Trophoblast cell (in vitro differentiated cells and primary cell): Measurements from ENCODE around the gene CORO2B.

Experiments used
- DNase-seq, 2 donors: peaks; one replicate each; pipeline ENCODE4 v3.0.0-alpha.2; 2016
- H2AFZ ChIP-seq: 2 replicates; pipeline ENCODE4 v1.6.1; 2013; ENCODE audit warnings: low read length, moderate library complexity, mild to moderate bottlenecking; ENCODE audit not compliant: insufficient read depth, poor library complexity
- H2AK5ac ChIP-seq: 2 replicates; pipeline ENCODE4 v1.6.1; 2013; ENCODE audit warnings: mild to moderate bottlenecking, low read length
- H2BK120ac ChIP-seq: 2 replicates; pipeline ENCODE4 v1.6.1; 2013; ENCODE audit warnings: low read length, mild to moderate bottlenecking, moderate library complexity; ENCODE audit not compliant: insufficient read depth, poor library complexity
- H2BK12ac ChIP-seq: 2 replicates; pipeline ENCODE4 v1.6.1; 2013; ENCODE audit warnings: mild to moderate bottlenecking, low read length, moderate library complexity
- H2BK5ac ChIP-seq: 2 replicates; pipeline ENCODE4 v1.6.1; 2013; ENCODE audit warnings: low read length, low read depth, moderate library complexity, mild to moderate bottlenecking; ENCODE audit not compliant: poor library complexity
- H3K14ac ChIP-seq: 2 replicates; pipeline ENCODE4 v1.6.1; 2013; ENCODE audit warnings: mild to moderate bottlenecking, low read length
- H3K18ac ChIP-seq: 2 replicates; pipeline ENCODE4 v1.6.1; 2013; ENCODE audit warnings: mild to moderate bottlenecking, low read length
- H3K23ac ChIP-seq: 2 replicates; pipeline ENCODE4 v1.6.1; 2013; ENCODE audit warnings: low read length
- H3K27ac ChIP-seq: 2 replicates; pipeline ENCODE4 v1.5.1; 2013; ENCODE audit warnings: low read depth, mild to moderate bottlenecking, inconsistent platforms, low read length, moderate library complexity
- H3K27me3 ChIP-seq: 2 replicates; pipeline ENCODE4 v1.6.1; 2013; ENCODE audit warnings: inconsistent platforms, mild to moderate bottlenecking, low read length, moderate library complexity; ENCODE audit not compliant: insufficient read depth
- H3K36me3 ChIP-seq, 2 experiments: 1 replicate in 1 of 2; 2 replicates in 1 of 2; pipeline ENCODE4 v1.6.1; 2013; ENCODE audit warnings: low read length in 2 of 2, mild to moderate bottlenecking in 2 of 2, moderate library complexity in 1 of 2; ENCODE audit not compliant: insufficient read depth in 2 of 2, control insufficient read depth in 1 of 2
- H3K4ac ChIP-seq: 2 replicates; pipeline ENCODE4 v1.6.1; 2013; ENCODE audit warnings: low read depth, mild to moderate bottlenecking, low read length, moderate library complexity
- H3K4me1 ChIP-seq, 2 experiments: 1 replicate in 1 of 2; 2 replicates in 1 of 2; pipeline ENCODE4 v1.6.1; 2013; ENCODE audit warnings: low read length in 2 of 2, mild to moderate bottlenecking in 2 of 2, moderate library complexity in 1 of 2; ENCODE audit not compliant: insufficient read depth in 2 of 2, control insufficient read depth in 1 of 2
- H3K4me2 ChIP-seq: 2 replicates; pipeline ENCODE4 v1.6.1; 2013; ENCODE audit warnings: inconsistent platforms, mild to moderate bottlenecking, low read length, moderate library complexity
- H3K4me3 ChIP-seq: 2 replicates; pipeline ENCODE4 v1.5.1; 2013; ENCODE audit warnings: mild to moderate bottlenecking, low read depth, low read length, inconsistent platforms
- H3K79me1 ChIP-seq: one replicate; pipeline ENCODE4 v1.6.1; 2013; ENCODE audit warnings: low read length
- H3K79me2 ChIP-seq: 2 replicates; pipeline ENCODE4 v1.6.1; 2013; ENCODE audit warnings: low read length, mild to moderate bottlenecking; ENCODE audit not compliant: control insufficient read depth, insufficient read depth, poor library complexity
- H3K9ac ChIP-seq: 2 replicates; pipeline ENCODE4 v1.6.1; 2013; ENCODE audit warnings: mild to moderate bottlenecking, low read length
- H3K9me3 ChIP-seq: 2 replicates; pipeline ENCODE4 v1.6.1; 2013; ENCODE audit warnings: low read depth, mild to moderate bottlenecking, control low read depth, inconsistent platforms, low read length; ENCODE audit not compliant: insufficient read depth
- H4K12ac ChIP-seq: 2 replicates; pipeline ENCODE4 v1.6.1; 2013; ENCODE audit warnings: low read depth, mild to moderate bottlenecking, low read length, moderate library complexity
- H4K8ac ChIP-seq: 2 replicates; pipeline ENCODE4 v1.6.1; 2013; ENCODE audit warnings: low read depth, mild to moderate bottlenecking, low read length, moderate library complexity
- H4K91ac ChIP-seq: one replicate; pipeline ENCODE4 v1.6.1; 2013; ENCODE audit warnings: low read depth, mild to moderate bottlenecking, low read length, moderate library complexity
- WGBS: extraction: QIAGEN DNeasy Blood & Tissue Kit; methylation state at CpG from one replicate; pipeline ENCODE4 v1.1.7; 2013; ENCODE audit warnings: missing lambda C conversion rate; ENCODE audit not compliant: insufficient read length, insufficient coverage; ENCODE audit errors: extremely low coverage; 5-methylcytosine and 5-hydroxymethylcytosine counted together

The CORO2B gene

GRCh38 chr15:68583321-68583720 is 4.5 kb downstream of the CORO2B start:
- H3K36me3 ChIP-seq, result no peaks in the 10 kb centered on the region
- no peak overlapping the region for H4K91ac ChIP-seq
- DNase-seq, result no peak
- no peak overlapping the region for H3K23ac ChIP-seq
- no peak overlapping the region for H3K4me3 ChIP-seq
- H4K12ac ChIP-seq, result no peak overlapping the region
- no peak overlapping the region for H3K9ac ChIP-seq
- H3K4me1 ChIP-seq, result peaks cover 3 to 5% of the 10 kb centered on the region in 2 experiments
- no peaks in the 10 kb centered on the region for H3K9me3 ChIP-seq
- H3K27ac ChIP-seq, result no peak overlapping the region
- no peak overlapping the region for H4K8ac ChIP-seq
- no peaks in the 10 kb centered on the region for H3K79me1 ChIP-seq
- no CpG with 5 or more reads among the region's 7 CpGs for WGBS
- no peak overlapping the region for H3K4me2 ChIP-seq
- peaks cover 20% of the 10 kb centered on the region for H3K27me3 ChIP-seq
- H2BK120ac ChIP-seq, result no peak overlapping the region
- H2BK12ac ChIP-seq, result no peak overlapping the region
- H3K4ac ChIP-seq, result no peak overlapping the region
- H2AK5ac ChIP-seq, result no peak overlapping the region
- H2AFZ ChIP-seq, result no peak overlapping the region
- no peak overlapping the region for H2BK5ac ChIP-seq
- no peak overlapping the region for H3K14ac ChIP-seq
- H3K79me2 ChIP-seq, result no peaks in the 10 kb centered on the region
- no peak overlapping the region for H3K18ac ChIP-seq

- Histone ChIP-seq H3K9me3 (no peaks in the 10 kb centered on the region), H2BK5ac (no peak overlapping the region), H3K79me2 (no peaks in the 10 kb centered on the region), H4K12ac (no peak overlapping the region), H3K27me3 (peaks cover 12% of the 10 kb centered on the region), H3K4me3 (no peak overlapping the region), H2BK120ac (no peak overlapping the region), H3K9ac (no peak overlapping the region), H3K79me1 (no peaks in the 10 kb centered on the region), H4K91ac (no peak overlapping the region), H3K14ac (no peak overlapping the region), H2AFZ (no peak overlapping the region), H2BK12ac (no peak overlapping the region), H3K4me2 (no peak overlapping the region), H3K23ac (no peak overlapping the region), H3K4ac (no peak overlapping the region), H3K4me1 (peaks cover 2 to 3% of the 10 kb centered on the region in 2 experiments), H3K18ac (no peak overlapping the region), H4K8ac (no peak overlapping the region), H3K36me3 (no peaks in the 10 kb centered on the region), H3K27ac (no peak overlapping the region), H2AK5ac (no peak overlapping the region)
- WGBS, result no CpG with 5 or more reads among the region's 12 CpGs
- DNase-seq, result no peak
Observed at GRCh38 chr15:68583936-68584755, 5.4 kb downstream of the CORO2B start.

- H4K91ac ChIP-seq, result no peak overlapping the region
- no peak overlapping the region for H3K18ac ChIP-seq
- no peak overlapping the region for H4K12ac ChIP-seq
- H3K9ac ChIP-seq, result no peak overlapping the region
- H3K23ac ChIP-seq, result no peak overlapping the region
- DNase-seq, result no peak
- H3K4me2 ChIP-seq, result no peak overlapping the region
- H3K9me3 ChIP-seq, result no peaks in the 10 kb centered on the region
- no peak overlapping the region for H3K27ac ChIP-seq
- H2BK120ac ChIP-seq, result no peak overlapping the region
- WGBS, result no CpG with 5 or more reads among the region's 13 CpGs
- H3K27me3 ChIP-seq, result peaks cover 4% of the 10 kb centered on the region
- no peaks in the 10 kb centered on the region for H3K79me2 ChIP-seq
- H2AFZ ChIP-seq, result no peak overlapping the region
- no peak overlapping the region for H3K4me3 ChIP-seq
- no peak overlapping the region for H3K4ac ChIP-seq
- H3K14ac ChIP-seq, result no peak overlapping the region
- no peak overlapping the region for H4K8ac ChIP-seq
- no peak overlapping the region for H2BK12ac ChIP-seq
- peaks cover 0 to 2% of the 10 kb centered on the region in 2 experiments for H3K4me1 ChIP-seq
- no peaks in the 10 kb centered on the region for H3K79me1 ChIP-seq
- no peak overlapping the region for H2AK5ac ChIP-seq
- H2BK5ac ChIP-seq, result no peak overlapping the region
- no peaks in the 10 kb centered on the region for H3K36me3 ChIP-seq
Observed at GRCh38 chr15:68584756-68585573, 6.2 kb downstream of the CORO2B start.

GRCh38 chr15:68585574-68586273 is 6.9 kb downstream of the CORO2B start:
- no peak overlapping the region for H2BK5ac ChIP-seq
- H3K9me3 ChIP-seq, result no peaks in the 10 kb centered on the region
- H2BK12ac ChIP-seq, result no peak overlapping the region
- H4K12ac ChIP-seq, result no peak overlapping the region
- H3K4me2 ChIP-seq, result no peak overlapping the region
- no peak overlapping the region for H3K4ac ChIP-seq
- H3K18ac ChIP-seq, result no peak overlapping the region
- no peak overlapping the region for H2BK120ac ChIP-seq
- no peak overlapping the region for H3K4me3 ChIP-seq
- no peak overlapping the region for H3K23ac ChIP-seq
- no peak overlapping the region for H2AFZ ChIP-seq
- no peak for DNase-seq
- no peak overlapping the region for H4K91ac ChIP-seq
- H3K79me2 ChIP-seq, result no peaks in the 10 kb centered on the region
- WGBS, result no CpG with 5 or more reads among the region's 8 CpGs
- H4K8ac ChIP-seq, result no peak overlapping the region
- no peaks in the 10 kb centered on the region for H3K79me1 ChIP-seq
- no peak overlapping the region for H3K9ac ChIP-seq
- H3K36me3 ChIP-seq, result no peaks in the 10 kb centered on the region
- peaks cover 3% of the 10 kb centered on the region for H3K27me3 ChIP-seq
- no peak overlapping the region for H3K27ac ChIP-seq
- peaks cover 0 to 2% of the 10 kb centered on the region in 2 experiments for H3K4me1 ChIP-seq
- H2AK5ac ChIP-seq, result no peak overlapping the region
- H3K14ac ChIP-seq, result no peak overlapping the region
